Testis (tissue), 3 donors: Measurements from ENCODE around the gene LIMK2. TPM values are rescaled to one million over a fixed set of nuclear protein-coding genes. Genes with fewer than 3 reads are reported as not detected.
"Not testable (repeated sequence)": the region's sequence is repeated elsewhere in the genome, so short reads cannot be mapped to it uniquely, and the experiment has no call there.

Experiments used
- DNase-seq: peaks from one replicate; pipeline ENCODE4 v3.0.0-alpha.2; 2019
- H3K27ac ChIP-seq, 2 donors: fragments of 200-600 bp; sonication (generic); one replicate each; pipeline ENCODE4 v1.5.1; 2019
- H3K27me3 ChIP-seq: fragments of 200-600 bp; sonication (generic); one replicate; pipeline ENCODE4 v1.5.1; 2019
- H3K36me3 ChIP-seq: fragments of 200-600 bp; sonication (generic); one replicate; pipeline ENCODE4 v1.5.1; 2017; ENCODE audit warnings: low read depth; ENCODE audit errors: missing control alignments
- H3K4me1 ChIP-seq: fragments of 200-600 bp; sonication (generic); one replicate; pipeline ENCODE4 v1.5.1; 2019
- H3K4me3 ChIP-seq, 2 donors: fragments of 200-600 bp; sonication (generic); one replicate each; pipeline ENCODE4 v1.5.1; 2017 to 2019
- H3K9me3 ChIP-seq: fragments of 200-600 bp; sonication (generic); one replicate; pipeline ENCODE4 v1.5.1; 2017
- CTCF ChIP-seq, 3 experiments: fragments of 450-650 bp in 2 of 3; fragments of 200-600 bp in 1 of 3; sonication (generic) in 1 of 3; IDR thresholded peaks; one replicate each; pipeline ENCODE4 v1.5.1; 2016 to 2019; ENCODE audit warnings: antibody characterized with exemption in 3 of 3, mild to moderate bottlenecking in 2 of 3, moderate library complexity in 1 of 3
- POLR2A ChIP-seq: fragments of 450-650 bp; IDR thresholded peaks from one replicate; pipeline ENCODE4 v1.6.1; 2017; ENCODE audit warnings: antibody characterized with exemption, mild to moderate bottlenecking, moderate library complexity
- WGBS, 2 donors: methylation state at CpG; one replicate each; pipeline ENCODE4 v1.1.5; 2018; 5-methylcytosine and 5-hydroxymethylcytosine counted together
- intact Hi-C: fragments of 100-400 bp; cut with DNase I; formaldehyde crosslinking; loops from one replicate; pipeline ENCODE4 v1.15.1; 2023; ENCODE audit warnings: low total_unique reads
- polyA plus RNA-seq: library from polyadenylated mRNA; stranded (reverse); fragments of 350-450 nt; fragmentation: Illumina TruSeq; extraction: RNeasy Lipid Tissue Mini Kit (QIAGEN cat#74804); gene quantifications from one replicate; pipeline ENCODE4 v1.2.3, GENCODE V29; 2014; ENCODE audit warnings: low read depth, low replicate concordance; ENCODE audit not compliant: insufficient read depth
- total RNA-seq, 2 donors: library from RNA; depleted of rRNA; stranded (reverse); fragments of >200 nt; gene quantifications; one replicate each; pipeline ENCODE4 v1.2.3, GENCODE V29; 2016

The LIMK2 gene
- total and polyA plus RNA-seq, 3 donors from 2014 or later: 51.7 to 101 (median 94.0) TPM

GRCh38 chr22:31244943-31245451, 32.9 kb downstream of the LIMK2 start:
- H3K27me3 ChIP-seq: no peaks in the 10 kb centered on the region
- H3K9me3 ChIP-seq: no peaks in the 10 kb centered on the region
- no peak for TF ChIP-seq POLR2A
- TF ChIP-seq CTCF (IDR thresholded peaks at IDR 0.05): no peak
- H3K27ac ChIP-seq: no peak overlapping the region
- peaks cover 21% of the 10 kb centered on the region for H3K4me1 ChIP-seq
- H3K4me3 ChIP-seq: no peak overlapping the region
- no peaks in the 10 kb centered on the region for H3K36me3 ChIP-seq
- no peak for DNase-seq
- 89 to 94% methylated on average over 7 of the region's 7 CpGs for WGBS, 2 donors
- intact Hi-C loops: no loop called here

- WGBS, 2 donors: 80 to 96% methylated on average over 5 to 12 of the region's 12 CpGs
- H3K4me3 ChIP-seq, H3K27ac ChIP-seq, intact Hi-C loops, H3K36me3 ChIP-seq, DNase-seq, H3K27me3 ChIP-seq, H3K9me3 ChIP-seq: not testable (repeated sequence)
- peaks cover 29% of the 10 kb centered on the region for H3K4me1 ChIP-seq
Observed at GRCh38 chr22:31245998-31246397, 33.9 kb downstream of the LIMK2 start.

GRCh38 chr22:31246687-31247086, 34.6 kb downstream of the LIMK2 start:
- no peaks in the 10 kb centered on the region for H3K9me3 ChIP-seq
- H3K27ac ChIP-seq: no peak overlapping the region
- 75 to 87% methylated on average over 2 of the region's 2 CpGs for WGBS, 2 donors
- no peaks in the 10 kb centered on the region for H3K27me3 ChIP-seq
- TF ChIP-seq POLR2A: no peak
- no peak for TF ChIP-seq CTCF (IDR thresholded peaks at IDR 0.05)
- no peaks in the 10 kb centered on the region for H3K36me3 ChIP-seq
- intact Hi-C loops: no loop called here
- H3K4me3 ChIP-seq: no peak overlapping the region
- DNase-seq: no peak
- peaks cover 31% of the 10 kb centered on the region for H3K4me1 ChIP-seq

- intact Hi-C loops: no loop called here
- H3K9me3 ChIP-seq: no peaks in the 10 kb centered on the region
- no peak overlapping the region for H3K27ac ChIP-seq
- DNase-seq: no peak
- WGBS, 2 donors: 48 to 71% methylated on average over 1 of the region's 1 CpG
- peaks cover 31% of the 10 kb centered on the region for H3K4me1 ChIP-seq
- H3K27me3 ChIP-seq: no peaks in the 10 kb centered on the region
- no peaks in the 10 kb centered on the region for H3K36me3 ChIP-seq
- H3K4me3 ChIP-seq: peak overlapping the region in 1 of 2 donors; percentile 64
- TF ChIP-seq CTCF (IDR thresholded peaks at IDR 0.05) (no peak), POLR2A (no peak)
Observed at GRCh38 chr22:31247726-31248125, 35.6 kb downstream of the LIMK2 start.

GRCh38 chr22:31248138-31248745, 36.1 kb downstream of the LIMK2 start:
- Histone ChIP-seq H3K4me1 (peaks cover 31% of the 10 kb centered on the region), H3K9me3 (no peaks in the 10 kb centered on the region)
- intact Hi-C loops: no loop called here

More at GRCh38 chr22:31248138-31248745, 36.1 kb downstream of the LIMK2 start:
- H3K36me3 ChIP-seq: no peaks in the 10 kb centered on the region
- peak overlapping the region; percentile 10 to 47 for H3K27ac ChIP-seq
- 38 to 49% methylated on average over 10 to 17 of the region's 17 CpGs for WGBS, 2 donors
- H3K27me3 ChIP-seq: no peaks in the 10 kb centered on the region
- TF ChIP-seq POLR2A: no peak
- TF ChIP-seq CTCF (IDR thresholded peaks at IDR 0.05): no peak
- peak; percentile 92 for DNase-seq
- peak overlapping the region; percentile 12 to 64 for H3K4me3 ChIP-seq
